ENCODE data around the gene ADAMTS5.

ADAMTS5 gene

GRCh38 chr21:26900980-26901379 lies 65.9 kb downstream of the ADAMTS5 start:
- Histone ChIP-seq H3K4me2 (ENCODE audit: low read depth, low read length, poor library complexity, severe bottlenecking) (no peak overlapping the region), H3K27me3 (ENCODE audit: low read length) (no peaks in the 10 kb centered on the region), H3K4me3 (ENCODE audit: insufficient read depth, low read length, poor library complexity, severe bottlenecking) (no peak overlapping the region), H3K9ac (ENCODE audit: low read length) (no peak overlapping the region), H3F3A (ENCODE audit: insufficient read depth) (no peaks in the 10 kb centered on the region), H3K79me2 (ENCODE audit: insufficient read depth, low read length) (no peaks in the 10 kb centered on the region), H3K36me3 (ENCODE audit: low read length) (no peaks in the 10 kb centered on the region), H3K9me3 (ENCODE audit: insufficient read depth, low read length) (no peaks in the 10 kb centered on the region), H3K27ac (ENCODE audit: low read depth, low read length) (no peak overlapping the region), H2AFZ (ENCODE audit: low read depth, low read length, severe bottlenecking) (no peak overlapping the region), H3K9me2 (replicated peaks; ENCODE audit: insufficient read depth, low read length) (no peaks in the 10 kb centered on the region), H4K20me1 (ENCODE audit: low read depth, low read length) (no peaks in the 10 kb centered on the region)
- TF ChIP-seq EZH2phosphoT487 (conservative IDR thresholded peaks at IDR 0.05; ENCODE audit: low read length) (no peak), CTCF (IDR thresholded peaks at IDR 0.05; ENCODE audit: insufficient read depth, low read length, poor library complexity, severe bottlenecking) (no peak)

- Histone ChIP-seq H3K27ac (ENCODE audit: low read depth, low read length) (no peak overlapping the region), H3K27me3 (ENCODE audit: low read length) (no peaks in the 10 kb centered on the region), H3K4me3 (ENCODE audit: insufficient read depth, low read length, poor library complexity, severe bottlenecking) (no peak overlapping the region), H3K4me2 (ENCODE audit: low read depth, low read length, poor library complexity, severe bottlenecking) (no peak overlapping the region), H3K79me2 (ENCODE audit: insufficient read depth, low read length) (no peaks in the 10 kb centered on the region), H3K9me2 (replicated peaks; ENCODE audit: insufficient read depth, low read length) (no peaks in the 10 kb centered on the region), H3K36me3 (ENCODE audit: low read length) (no peaks in the 10 kb centered on the region), H3K9ac (ENCODE audit: low read length) (no peak overlapping the region), H4K20me1 (ENCODE audit: low read depth, low read length) (no peaks in the 10 kb centered on the region), H3F3A (ENCODE audit: insufficient read depth) (no peaks in the 10 kb centered on the region), H3K9me3 (ENCODE audit: insufficient read depth, low read length) (no peaks in the 10 kb centered on the region), H2AFZ (ENCODE audit: low read depth, low read length, severe bottlenecking) (no peak overlapping the region)
- TF ChIP-seq EZH2phosphoT487 (conservative IDR thresholded peaks at IDR 0.05; ENCODE audit: low read length) = no peak
- TF ChIP-seq CTCF (IDR thresholded peaks at IDR 0.05; ENCODE audit: insufficient read depth, low read length, poor library complexity, severe bottlenecking) = no peak
Measured at GRCh38 chr21:26892151-26892550, 74.7 kb downstream of the ADAMTS5 start.

- Histone ChIP-seq H4K20me1 (ENCODE audit: low read depth, low read length) (no peaks in the 10 kb centered on the region), H3K4me3 (ENCODE audit: insufficient read depth, low read length, poor library complexity, severe bottlenecking) (no peak overlapping the region), H3K27me3 (ENCODE audit: low read length) (no peaks in the 10 kb centered on the region), H3K27ac (ENCODE audit: low read depth, low read length) (no peak overlapping the region), H3F3A (ENCODE audit: insufficient read depth) (no peaks in the 10 kb centered on the region), H3K9me2 (replicated peaks; ENCODE audit: insufficient read depth, low read length) (no peaks in the 10 kb centered on the region), H3K9me3 (ENCODE audit: insufficient read depth, low read length) (no peaks in the 10 kb centered on the region), H3K79me2 (ENCODE audit: insufficient read depth, low read length) (no peaks in the 10 kb centered on the region), H3K9ac (ENCODE audit: low read length) (no peak overlapping the region), H3K36me3 (ENCODE audit: low read length) (no peaks in the 10 kb centered on the region), H2AFZ (ENCODE audit: low read depth, low read length, severe bottlenecking) (no peak overlapping the region), H3K4me2 (ENCODE audit: low read depth, low read length, poor library complexity, severe bottlenecking) (no peak overlapping the region)
- TF ChIP-seq EZH2phosphoT487 (conservative IDR thresholded peaks at IDR 0.05; ENCODE audit: low read length) (no peak), CTCF (IDR thresholded peaks at IDR 0.05; ENCODE audit: insufficient read depth, low read length, poor library complexity, severe bottlenecking) (no peak)
Measured at GRCh38 chr21:26888931-26889330, 78.0 kb downstream of the ADAMTS5 start.
